Measurements from ENCODE around the gene TARM1.
"Not testable (repeated sequence)": the region's sequence is repeated elsewhere in the genome, so short reads cannot be mapped to it uniquely, and the experiment has no call there.

The TARM1 gene

GRCh38 chr19:54041969-54042606 is 39.1 kb downstream of the TARM1 start:
- FAIRE-seq (no peak), DNase-seq (ENCODE audit: extremely low spot score, insufficient read length, low read depth) (no peak)

GRCh38 chr19:54040003-54040402 is 41.2 kb downstream of the TARM1 start:
- no peak for DNase-seq (ENCODE audit: extremely low spot score, insufficient read length, low read depth)
- FAIRE-seq = no peak

- FAIRE-seq; DNase-seq (ENCODE audit: extremely low spot score, insufficient read length, low read depth): not testable (repeated sequence)
These were observed 44.6 kb downstream of the TARM1 start for GRCh38 chr19:54036542-54036941.

- DNase-seq (ENCODE audit: extremely low spot score, insufficient read length, low read depth) (no peak), FAIRE-seq (no peak)
These were observed 45.7 kb downstream of the TARM1 start for GRCh38 chr19:54035215-54036178.

- DNase-seq (ENCODE audit: extremely low spot score, insufficient read length, low read depth) = no peak
- no peak for FAIRE-seq
These were observed 50.1 kb downstream of the TARM1 start for GRCh38 chr19:54030895-54031586.

- no peak for FAIRE-seq
These were observed 51.2 kb downstream of the TARM1 start for GRCh38 chr19:54029930-54030490.

GRCh38 chr19:54029301-54029700 is 51.9 kb downstream of the TARM1 start:
- no peak for FAIRE-seq
- no peak for DNase-seq (ENCODE audit: extremely low spot score, insufficient read length, low read depth)

More at GRCh38 chr19:54029930-54030490, 51.2 kb downstream of the TARM1 start:
- no peak for DNase-seq (ENCODE audit: extremely low spot score, insufficient read length, low read depth)

- FAIRE-seq = no peak
- DNase-seq (ENCODE audit: extremely low spot score, insufficient read length, low read depth) = no peak
These were observed 54.5 kb downstream of the TARM1 start for GRCh38 chr19:54026656-54027055.

- no peak for FAIRE-seq
- DNase-seq (ENCODE audit: extremely low spot score, insufficient read length, low read depth) = no peak
These were observed 56.5 kb downstream of the TARM1 start for GRCh38 chr19:54024660-54025059.

GRCh38 chr19:54023191-54023590 is 58.0 kb downstream of the TARM1 start:
- FAIRE-seq (no peak), DNase-seq (ENCODE audit: extremely low spot score, insufficient read length, low read depth) (no peak)

GRCh38 chr19:54021932-54022331 is 59.2 kb downstream of the TARM1 start:
- FAIRE-seq = no peak
- no peak for DNase-seq (ENCODE audit: extremely low spot score, insufficient read length, low read depth)

GRCh38 chr19:54021363-54021762 is 59.8 kb downstream of the TARM1 start:
- no peak for DNase-seq (ENCODE audit: extremely low spot score, insufficient read length, low read depth)

More at GRCh38 chr19:54021363-54021762, 59.8 kb downstream of the TARM1 start:
- no peak for FAIRE-seq

Data from GM18507 (cell line).